CD14-positive monocyte (primary cell): ENCODE results near the gene TSPAN32. TPM values are rescaled to one million over a fixed set of nuclear protein-coding genes. Genes with fewer than 3 reads are reported as not detected.

Experiments used
- DNase-seq, 3 donors: peaks; one replicate each; pipeline ENCODE4 v3.0.0-alpha.2; 2011 to 2022
- H2AFZ ChIP-seq: 2 replicates; pipeline ENCODE4 v1.6.0; 2012; ENCODE audit warnings: mild to moderate bottlenecking, low read depth, low read length, inconsistent platforms; ENCODE audit not compliant: insufficient read depth, poor library complexity, severe bottlenecking
- H3K27ac ChIP-seq, 2 donors: 1 replicate in 1 of 2; 2 replicates in 1 of 2; pipeline ENCODE4 v1.5.1; 2012 to 2013; ENCODE audit warnings: low read length in 2 of 2, control low read depth in 1 of 2, inconsistent platforms in 1 of 2, low read depth in 1 of 2, mild to moderate bottlenecking in 1 of 2
- H3K27me3 ChIP-seq, 2 donors: one replicate each; pipeline versions ENCODE4 v1.6.0 to v1.6.1; 2011 to 2013; ENCODE audit warnings: low read length in 2 of 2; ENCODE audit not compliant: control insufficient read depth in 2 of 2, insufficient read depth in 2 of 2
- H3K36me3 ChIP-seq, 2 donors: replicated peaks in 1 of 2; 1 replicate in 1 of 2; 2 replicates in 1 of 2; pipeline versions ENCODE4 v1.5.1 to v1.6.1; 2012 to 2013; ENCODE audit warnings: low read length in 2 of 2, control low read depth in 1 of 2, inconsistent platforms in 1 of 2, mild to moderate bottlenecking in 1 of 2; ENCODE audit not compliant: insufficient read depth in 2 of 2, control insufficient read depth in 1 of 2
- H3K4me1 ChIP-seq, 2 donors: 1 replicate in 1 of 2; 2 replicates in 1 of 2; pipeline versions ENCODE4 v1.5.1 to v1.6.1; 2012 to 2013; ENCODE audit warnings: low read length in 2 of 2, control low read depth in 1 of 2, inconsistent platforms in 1 of 2, mild to moderate bottlenecking in 1 of 2, moderate library complexity in 1 of 2; ENCODE audit not compliant: insufficient read depth in 2 of 2, control insufficient read depth in 1 of 2
- H3K4me2 ChIP-seq: replicated peaks from 2 replicates; pipeline ENCODE3; 2012; ENCODE audit warnings: low read length, moderate library complexity, mild to moderate bottlenecking; ENCODE audit not compliant: poor library complexity, severe bottlenecking; ENCODE audit errors: extremely low read depth
- H3K4me3 ChIP-seq, 3 experiments: fragments of 200-600 bp in 1 of 3; sonication (generic) in 1 of 3; replicated peaks in 1 of 3; 1 replicate in 2 of 3; 2 replicates in 1 of 3; pipeline ENCODE4 v1.5.1; 2011 to 2013; ENCODE audit warnings: low read length in 3 of 3, mild to moderate bottlenecking in 3 of 3, control low read depth in 2 of 3, low read depth in 2 of 3, inconsistent platforms in 1 of 3, moderate library complexity in 1 of 3
- H3K79me2 ChIP-seq: 2 replicates; pipeline ENCODE4 v1.6.0; 2012; ENCODE audit warnings: mild to moderate bottlenecking, control low read depth, inconsistent platforms, low read length, moderate library complexity; ENCODE audit not compliant: insufficient read depth
- H3K9ac ChIP-seq: 2 replicates; pipeline ENCODE4 v1.6.0; 2017; ENCODE audit warnings: low read length, mild to moderate bottlenecking; ENCODE audit not compliant: insufficient read depth, poor library complexity, severe bottlenecking
- H3K9me3 ChIP-seq, 2 donors: replicated peaks in 1 of 2; 1 replicate in 1 of 2; 2 replicates in 1 of 2; pipeline versions ENCODE4 v1.5.1 to v1.6.1; 2012 to 2013; ENCODE audit warnings: low read length in 2 of 2, control low read depth in 1 of 2; ENCODE audit not compliant: control insufficient read depth in 1 of 2, insufficient read depth in 1 of 2
- H4K20me1 ChIP-seq: 2 replicates; pipeline ENCODE4 v1.6.0; 2012; ENCODE audit warnings: mild to moderate bottlenecking, low read length, control low read depth, moderate library complexity; ENCODE audit not compliant: insufficient read depth
- H3K27ac Mint-ChIP-seq, 7 donors: one replicate each; pipeline ENCODE4 v1.8.0; 2020; ENCODE audit warnings: mild to moderate bottlenecking in 7 of 7, mixed read lengths in 7 of 7, moderate library complexity in 6 of 7, inconsistent platforms in 2 of 7
- H3K27me3 Mint-ChIP-seq, 3 donors: one replicate each; pipeline ENCODE4 v1.8.0; 2021 to 2022; ENCODE audit warnings: low read depth in 3 of 3, mild to moderate bottlenecking in 3 of 3, mixed read lengths in 3 of 3, moderate library complexity in 3 of 3, inconsistent platforms in 1 of 3
- H3K36me3 Mint-ChIP-seq, 2 donors: one replicate each; pipeline ENCODE4 v1.8.0; 2020; ENCODE audit warnings: mixed read lengths in 2 of 2, inconsistent platforms in 1 of 2, mild to moderate bottlenecking in 1 of 2
- H3K4me1 Mint-ChIP-seq: one replicate; pipeline ENCODE4 v1.8.0; 2020; ENCODE audit warnings: mild to moderate bottlenecking, mixed read lengths
- H3K4me3 Mint-ChIP-seq, 2 donors: one replicate each; pipeline ENCODE4 v1.8.0; 2020; ENCODE audit warnings: mild to moderate bottlenecking in 2 of 2, mixed read lengths in 2 of 2, moderate library complexity in 1 of 2
- H3K9me3 Mint-ChIP-seq, 7 donors: one replicate each; pipeline ENCODE4 v1.8.0; 2020 to 2022; ENCODE audit warnings: mixed read lengths in 7 of 7, mild to moderate bottlenecking in 6 of 7, moderate library complexity in 6 of 7, inconsistent platforms in 2 of 7
- WGBS: methylation state at CpG from one replicate; pipeline ENCODE4 v1.1.5; 2013; ENCODE audit warnings: missing lambda C conversion rate; ENCODE audit not compliant: insufficient coverage; 5-methylcytosine and 5-hydroxymethylcytosine counted together
- intact Hi-C, 2 donors: fragments of 100-400 bp; cut with micrococcal nuclease; formaldehyde crosslinking; loops; one replicate each; pipeline versions ENCODE4 v1.15.0 to v1.15.1; 2023
- polyA plus RNA-seq, 3 donors: library from polyadenylated mRNA; depleted of rRNA in 1 of 3; unstranded in 2 of 3; stranded (reverse) in 1 of 3; fragments of 300-500 nt in 2 of 3; fragments of >200 nt in 1 of 3; fragmentation: Illumina TruSeq in 2 of 3; gene quantifications; 1 replicate in 2 of 3; 2 replicates in 1 of 3; pipeline ENCODE4 v1.2.3, GENCODE V29; 2012 to 2021
- TF ChIP-seq, protein P1 (sequence below): fragments of 200-600 bp; IDR thresholded peaks from one replicate; pipeline ENCODE4 v1.8.0; 2022; ENCODE audit warnings: antibody characterized with exemption, mild to moderate bottlenecking

Gene TSPAN32
- polyA plus RNA-seq, 3 donors = 34.8 to 136 (median 82.5) TPM

DNA sequence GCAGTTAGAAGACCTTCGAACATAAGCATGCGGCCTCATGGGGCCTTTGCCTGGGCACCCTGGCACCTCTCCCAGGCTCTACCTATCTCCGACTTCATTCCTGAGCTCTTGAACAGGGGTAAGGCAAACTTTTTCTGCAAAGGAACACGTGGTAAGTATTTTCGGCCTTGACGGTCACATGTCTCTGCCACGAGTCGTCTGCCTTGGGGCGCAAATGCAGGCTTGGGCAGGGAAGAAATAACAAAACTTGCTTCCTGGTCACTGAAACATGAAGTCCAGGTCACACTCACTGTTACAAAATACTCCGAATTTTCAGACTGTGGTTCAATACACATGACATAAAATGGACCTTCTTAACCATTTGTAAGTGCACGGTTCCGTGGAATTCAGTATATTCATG, 28.0 kb upstream of the TSPAN32 start:
- Histone ChIP-seq H3K79me2 (no peaks in the 10 kb centered on the region), H3K36me3 (no peaks in the 10 kb centered on the region), H3K9ac (no peak overlapping the region), H3K27ac (no peak overlapping the region), H3K4me3 (no peak overlapping the region), H3K9me3 (peaks cover 0 to 2% of the 10 kb centered on the region in 2 donors), H3K4me2 (no peak overlapping the region), H3K27me3 (peaks cover 0 to 14% of the 10 kb centered on the region in 2 donors), H4K20me1 (no peaks in the 10 kb centered on the region), H2AFZ (no peak overlapping the region), H3K4me1 (peaks cover 14 to 28% of the 10 kb centered on the region in 2 donors)
- no peak for DNase-seq
- 87% methylated on average over 12 of the region's 12 CpGs for WGBS
- Mint-ChIP-seq H3K27ac (no peak overlapping the region), H3K9me3 (peaks cover 2 to 14% (median 9%) of the 10 kb centered on the region in 7 donors), H3K4me1 (peaks cover 10% of the 10 kb centered on the region), H3K27me3 (peaks cover 14 to 42% (median 20%) of the 10 kb centered on the region in 3 donors), H3K4me3 (peak overlapping the region in 1 of 2 donors; percentile 4), H3K36me3 (no peaks in the 10 kb centered on the region)
- intact Hi-C loops = no loop called here
- TF ChIP-seq, protein P1, sequence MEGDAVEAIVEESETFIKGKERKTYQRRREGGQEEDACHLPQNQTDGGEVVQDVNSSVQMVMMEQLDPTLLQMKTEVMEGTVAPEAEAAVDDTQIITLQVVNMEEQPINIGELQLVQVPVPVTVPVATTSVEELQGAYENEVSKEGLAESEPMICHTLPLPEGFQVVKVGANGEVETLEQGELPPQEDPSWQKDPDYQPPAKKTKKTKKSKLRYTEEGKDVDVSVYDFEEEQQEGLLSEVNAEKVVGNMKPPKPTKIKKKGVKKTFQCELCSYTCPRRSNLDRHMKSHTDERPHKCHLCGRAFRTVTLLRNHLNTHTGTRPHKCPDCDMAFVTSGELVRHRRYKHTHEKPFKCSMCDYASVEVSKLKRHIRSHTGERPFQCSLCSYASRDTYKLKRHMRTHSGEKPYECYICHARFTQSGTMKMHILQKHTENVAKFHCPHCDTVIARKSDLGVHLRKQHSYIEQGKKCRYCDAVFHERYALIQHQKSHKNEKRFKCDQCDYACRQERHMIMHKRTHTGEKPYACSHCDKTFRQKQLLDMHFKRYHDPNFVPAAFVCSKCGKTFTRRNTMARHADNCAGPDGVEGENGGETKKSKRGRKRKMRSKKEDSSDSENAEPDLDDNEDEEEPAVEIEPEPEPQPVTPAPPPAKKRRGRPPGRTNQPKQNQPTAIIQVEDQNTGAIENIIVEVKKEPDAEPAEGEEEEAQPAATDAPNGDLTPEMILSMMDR = no peak

- H3K9ac ChIP-seq = no peak overlapping the region
- intact Hi-C loops = no loop called here
- 96% methylated on average over 22 of the region's 30 CpGs for WGBS
- TF ChIP-seq, protein P1 = no peak
- no peak overlapping the region for H2AFZ ChIP-seq
- H3K4me1 Mint-ChIP-seq = peaks cover 8% of the 10 kb centered on the region
- no peak overlapping the region for H3K27ac ChIP-seq
- no peak overlapping the region for H3K4me2 ChIP-seq
- no peak overlapping the region for H3K4me3 Mint-ChIP-seq
- H3K36me3 ChIP-seq = no peaks in the 10 kb centered on the region
- peaks cover 4 to 28% (median 19%) of the 10 kb centered on the region in 7 donors for H3K9me3 Mint-ChIP-seq
- no peaks in the 10 kb centered on the region for H3K79me2 ChIP-seq
- DNase-seq = peak in 1 of 3 donors; percentile 1
- peaks cover 18 to 42% (median 22%) of the 10 kb centered on the region in 3 donors for H3K27me3 Mint-ChIP-seq
- H3K4me3 ChIP-seq = no peak overlapping the region
- H3K9me3 ChIP-seq = peaks cover 4 to 12% of the 10 kb centered on the region in 2 donors
- H3K4me1 ChIP-seq = peaks cover 9% of the 10 kb centered on the region in 2 donors
- H3K27ac Mint-ChIP-seq = no peak overlapping the region
- peaks cover 0 to 14% of the 10 kb centered on the region in 2 donors for H3K27me3 ChIP-seq
- no peaks in the 10 kb centered on the region for H4K20me1 ChIP-seq
- H3K36me3 Mint-ChIP-seq = no peaks in the 10 kb centered on the region
Observed at GRCh38 chr11:2275334-2276279, 26.2 kb upstream of the TSPAN32 start.
